Astrocyte (in vitro differentiated cells and primary cell): ENCODE data around the gene SCNN1B. TPM values are rescaled to one million over a fixed set of nuclear protein-coding genes. Genes with fewer than 3 reads are reported as not detected.
A peak's percentile ranks its signal among the peaks of the same experiment; 100 is the strongest.

Experiments used
- DNase-seq: peaks from one replicate; pipeline ENCODE4 v3.0.0-alpha.2; 2010; ENCODE audit warnings: low read depth
- FAIRE-seq: peaks from 2 replicates; lab custom pipeline; 2011; peaks lifted over from hg19 to GRCh38; lab: Jason Lieb, UNC
- H2AFZ ChIP-seq: 2 replicates; pipeline ENCODE4 v1.6.0; 2012; ENCODE audit warnings: low read depth, low read length, inconsistent platforms
- H3K27ac ChIP-seq: 2 replicates; pipeline ENCODE4 v1.5.1; 2011; ENCODE audit warnings: low read depth, low read length, inconsistent platforms
- H3K27me3 ChIP-seq: 2 replicates; pipeline ENCODE4 v1.6.0; 2011; ENCODE audit warnings: low read length, inconsistent platforms; ENCODE audit not compliant: insufficient read depth
- H3K36me3 ChIP-seq: 2 replicates; pipeline ENCODE4 v1.5.1; 2011; ENCODE audit warnings: low read length, inconsistent platforms; ENCODE audit not compliant: insufficient read depth
- H3K4me1 ChIP-seq: 2 replicates; pipeline ENCODE4 v1.5.1; 2011; ENCODE audit warnings: low read length, inconsistent platforms; ENCODE audit not compliant: insufficient read depth
- H3K4me2 ChIP-seq: 2 replicates; pipeline ENCODE4 v1.6.0; 2012; ENCODE audit warnings: low read length, inconsistent platforms
- H3K4me3 ChIP-seq: 2 replicates; pipeline ENCODE4 v1.5.1; 2011; ENCODE audit warnings: low read depth, mild to moderate bottlenecking, low read length, inconsistent platforms; ENCODE audit not compliant: insufficient read depth
- H3K79me2 ChIP-seq: 2 replicates; pipeline ENCODE4 v1.6.0; 2012; ENCODE audit warnings: mild to moderate bottlenecking, low read length, inconsistent platforms; ENCODE audit not compliant: insufficient read depth
- H3K9ac ChIP-seq: 2 replicates; pipeline ENCODE4 v1.6.0; 2012; ENCODE audit warnings: mild to moderate bottlenecking, low read length, inconsistent platforms
- H3K9me3 ChIP-seq: 2 replicates; pipeline ENCODE4 v1.5.1; 2012; ENCODE audit warnings: low read depth, mild to moderate bottlenecking, low read length, inconsistent platforms; ENCODE audit not compliant: insufficient read depth
- H4K20me1 ChIP-seq: 2 replicates; pipeline ENCODE4 v1.6.0; 2012; ENCODE audit warnings: low read length, inconsistent platforms; ENCODE audit not compliant: insufficient read depth
- H3K27ac Mint-ChIP-seq: one replicate; pipeline ENCODE4 v1.8.0; 2021; ENCODE audit warnings: mild to moderate bottlenecking, mixed read lengths; ENCODE audit not compliant: unreplicated experiment
- H3K27me3 Mint-ChIP-seq: one replicate; pipeline ENCODE4 v1.8.0; 2021; ENCODE audit warnings: low read depth, mixed read lengths; ENCODE audit not compliant: unreplicated experiment
- H3K36me3 Mint-ChIP-seq: one replicate; pipeline ENCODE4 v1.8.0; 2021; ENCODE audit warnings: low read depth, mixed read lengths; ENCODE audit not compliant: unreplicated experiment
- H3K4me1 Mint-ChIP-seq: one replicate; pipeline ENCODE4 v1.8.0; 2021; ENCODE audit warnings: low read depth, mixed read lengths; ENCODE audit not compliant: unreplicated experiment
- H3K4me3 Mint-ChIP-seq: one replicate; pipeline ENCODE4 v1.8.0; 2021; ENCODE audit warnings: mild to moderate bottlenecking, moderate library complexity, mixed read lengths; ENCODE audit not compliant: unreplicated experiment
- H3K9me3 Mint-ChIP-seq: one replicate; pipeline ENCODE4 v1.8.0; 2021; ENCODE audit warnings: mild to moderate bottlenecking, mixed read lengths; ENCODE audit not compliant: unreplicated experiment
- EZH2 ChIP-seq: IDR thresholded peaks from 2 replicates; pipeline ENCODE4 v1.6.1; 2012; ENCODE audit warnings: mild to moderate bottlenecking, low read length, inconsistent platforms; ENCODE audit not compliant: insufficient read depth
- total RNA-seq: library from RNA; stranded (reverse); gene quantifications from 2 replicates; pipeline ENCODE4 v1.2.1, GENCODE V29; 2021
- TF ChIP-seq, protein P1 (sequence below): IDR thresholded peaks from 2 replicates; pipeline ENCODE4 v1.5.1; 2011; ENCODE audit warnings: low read depth, mild to moderate bottlenecking, inconsistent platforms, low read length, moderate library complexity; ENCODE audit not compliant: insufficient read depth

The SCNN1B gene
- total RNA-seq, 1 donor from 2014 or later: not detected

DNA sequence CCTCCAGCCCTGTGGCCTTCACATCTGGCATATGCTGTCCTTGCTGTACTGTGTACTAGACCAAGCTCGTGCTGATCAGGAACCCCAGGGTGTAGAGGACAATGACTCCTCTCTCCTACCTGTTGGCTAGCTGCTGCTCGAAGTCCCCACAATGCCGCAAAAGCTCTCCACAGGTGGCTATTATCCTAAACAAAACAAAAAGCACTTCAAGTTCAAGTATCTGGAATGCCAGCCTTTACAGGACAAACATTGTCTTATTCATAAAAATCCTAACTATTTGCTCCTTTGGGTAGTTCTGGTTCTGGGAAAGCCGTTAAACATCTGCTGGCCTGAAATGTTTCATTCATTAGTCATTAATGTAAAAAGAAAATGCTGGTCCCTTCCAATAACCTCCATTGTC lies 108.1 kb downstream of the SCNN1B start:
- Mint-ChIP-seq H3K4me1 (peaks cover 13% of the 10 kb centered on the region), H3K4me3 (no peak overlapping the region), H3K27me3 (no peaks in the 10 kb centered on the region), H3K36me3 (peaks cover 36% of the 10 kb centered on the region), H3K9me3 (no peaks in the 10 kb centered on the region), H3K27ac (no peak overlapping the region)
- FAIRE-seq (no peak), DNase-seq (peak; percentile 38)
- no peak for TF ChIP-seq EZH2
- Histone ChIP-seq H3K27ac (peak overlapping the region; percentile 4), H3K27me3 (no peaks in the 10 kb centered on the region), H3K79me2 (no peaks in the 10 kb centered on the region), H3K4me2 (no peak overlapping the region), H3K9ac (no peak overlapping the region), H3K4me3 (no peak overlapping the region), H3K9me3 (no peaks in the 10 kb centered on the region), H3K36me3 (peaks cover 16% of the 10 kb centered on the region), H3K4me1 (peaks cover 14% of the 10 kb centered on the region), H2AFZ (no peak overlapping the region), H4K20me1 (peaks cover 8% of the 10 kb centered on the region)

GRCh38 chr16:23414731-23415130 lies 112.6 kb downstream of the SCNN1B start:
- Histone ChIP-seq H3K4me3 (no peak overlapping the region), H3K4me1 (peaks cover 7% of the 10 kb centered on the region), H3K27me3 (no peaks in the 10 kb centered on the region), H3K9ac (no peak overlapping the region), H3K9me3 (no peaks in the 10 kb centered on the region), H3K27ac (no peak overlapping the region), H3K79me2 (no peaks in the 10 kb centered on the region), H3K4me2 (no peak overlapping the region), H2AFZ (no peak overlapping the region), H4K20me1 (no peaks in the 10 kb centered on the region), H3K36me3 (peaks cover 15% of the 10 kb centered on the region)
- H3K4me3 Mint-ChIP-seq: no peak overlapping the region
- peaks cover 7% of the 10 kb centered on the region for H3K4me1 Mint-ChIP-seq
- no peak for TF ChIP-seq EZH2
- TF ChIP-seq, protein P1, sequence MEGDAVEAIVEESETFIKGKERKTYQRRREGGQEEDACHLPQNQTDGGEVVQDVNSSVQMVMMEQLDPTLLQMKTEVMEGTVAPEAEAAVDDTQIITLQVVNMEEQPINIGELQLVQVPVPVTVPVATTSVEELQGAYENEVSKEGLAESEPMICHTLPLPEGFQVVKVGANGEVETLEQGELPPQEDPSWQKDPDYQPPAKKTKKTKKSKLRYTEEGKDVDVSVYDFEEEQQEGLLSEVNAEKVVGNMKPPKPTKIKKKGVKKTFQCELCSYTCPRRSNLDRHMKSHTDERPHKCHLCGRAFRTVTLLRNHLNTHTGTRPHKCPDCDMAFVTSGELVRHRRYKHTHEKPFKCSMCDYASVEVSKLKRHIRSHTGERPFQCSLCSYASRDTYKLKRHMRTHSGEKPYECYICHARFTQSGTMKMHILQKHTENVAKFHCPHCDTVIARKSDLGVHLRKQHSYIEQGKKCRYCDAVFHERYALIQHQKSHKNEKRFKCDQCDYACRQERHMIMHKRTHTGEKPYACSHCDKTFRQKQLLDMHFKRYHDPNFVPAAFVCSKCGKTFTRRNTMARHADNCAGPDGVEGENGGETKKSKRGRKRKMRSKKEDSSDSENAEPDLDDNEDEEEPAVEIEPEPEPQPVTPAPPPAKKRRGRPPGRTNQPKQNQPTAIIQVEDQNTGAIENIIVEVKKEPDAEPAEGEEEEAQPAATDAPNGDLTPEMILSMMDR: no peak
- DNase-seq (no peak), FAIRE-seq (no peak)
- no peaks in the 10 kb centered on the region for H3K27me3 Mint-ChIP-seq
- no peak overlapping the region for H3K27ac Mint-ChIP-seq
- peaks cover 40% of the 10 kb centered on the region for H3K36me3 Mint-ChIP-seq
- H3K9me3 Mint-ChIP-seq: no peaks in the 10 kb centered on the region

GRCh38 chr16:23416816-23417215 lies 114.7 kb downstream of the SCNN1B start:
- H3K9me3 Mint-ChIP-seq: no peaks in the 10 kb centered on the region
- H3K9ac ChIP-seq: no peak overlapping the region
- peaks cover 5% of the 10 kb centered on the region for H3K4me1 Mint-ChIP-seq
- H3K27me3 Mint-ChIP-seq: no peaks in the 10 kb centered on the region
- no peak overlapping the region for H3K4me2 ChIP-seq
- no peaks in the 10 kb centered on the region for H3K79me2 ChIP-seq
- peaks cover 13% of the 10 kb centered on the region for H3K36me3 ChIP-seq
- no peak overlapping the region for H3K4me3 ChIP-seq
- no peaks in the 10 kb centered on the region for H3K27me3 ChIP-seq
- no peak for DNase-seq
- peaks cover 26% of the 10 kb centered on the region for H3K36me3 Mint-ChIP-seq
- no peak overlapping the region for H3K27ac Mint-ChIP-seq
- no peaks in the 10 kb centered on the region for H4K20me1 ChIP-seq
- no peaks in the 10 kb centered on the region for H3K9me3 ChIP-seq
- H3K27ac ChIP-seq: no peak overlapping the region
- no peak overlapping the region for H2AFZ ChIP-seq
- peaks cover 8% of the 10 kb centered on the region for H3K4me1 ChIP-seq
- TF ChIP-seq EZH2: no peak
- TF ChIP-seq, protein P1: no peak
- FAIRE-seq: no peak
- no peak overlapping the region for H3K4me3 Mint-ChIP-seq
